PFSK-1 (cell line): ENCODE measurements around the gene LIMS1.

ENCODE experiments used
- FOXP2 ChIP-seq: optimal IDR thresholded peaks from 2 replicates; pipeline ENCODE3; 2011; ENCODE audit warnings: borderline replicate concordance, control low read depth, inconsistent platforms; ENCODE audit not compliant: insufficient read depth; ENCODE audit errors: extremely low read length, extremely low read depth
- POLR2AphosphoS5 ChIP-seq: IDR thresholded peaks from 2 replicates; pipeline ENCODE4 v1.6.1; 2012; ENCODE audit warnings: low read depth, mild to moderate bottlenecking, control low read depth, low read length, moderate library complexity
- REST ChIP-seq, 2 experiments: IDR thresholded peaks; 2 replicates each; pipeline versions ENCODE4 v1.6.1 to v1.8.0; 2011 to 2012; ENCODE audit warnings: low read depth in 2 of 2, low read length in 2 of 2, control low read depth in 1 of 2, inconsistent platforms in 1 of 2, mild to moderate bottlenecking in 1 of 2, moderate library complexity in 1 of 2; ENCODE audit not compliant: insufficient read depth in 1 of 2
- SIN3A ChIP-seq: IDR thresholded peaks from 2 replicates; pipeline ENCODE4 v1.6.1; 2012; ENCODE audit warnings: mild to moderate bottlenecking, low read length, moderate library complexity, borderline replicate concordance; ENCODE audit not compliant: insufficient read depth
- TAF1 ChIP-seq: IDR thresholded peaks from 2 replicates; pipeline ENCODE4 v1.6.1; 2012; ENCODE audit warnings: low read length, control low read depth, borderline replicate concordance; ENCODE audit not compliant: insufficient read depth

The LIMS1 gene

GRCh38 chr2:108619925-108620620 is 85.8 kb downstream of the LIMS1 start:
- TF ChIP-seq REST (IDR thresholded peaks at IDR 0.05; ENCODE audit: insufficient read depth in 1 of 2, low read depth in 2 of 2, low read length in 2 of 2): no peak

GRCh38 chr2:108620656-108621055 is 86.4 kb downstream of the LIMS1 start:
- no peak for TF ChIP-seq POLR2AphosphoS5
- no peak for TF ChIP-seq FOXP2
- no peak for TF ChIP-seq TAF1
- TF ChIP-seq SIN3A: no peak
- TF ChIP-seq REST (IDR thresholded peaks at IDR 0.05; ENCODE audit: insufficient read depth in 1 of 2, low read depth in 2 of 2, low read length in 2 of 2): no peak

GRCh38 chr2:108621087-108621559 is 86.9 kb downstream of the LIMS1 start:
- TF ChIP-seq REST (IDR thresholded peaks at IDR 0.05; ENCODE audit: insufficient read depth in 1 of 2, low read depth in 2 of 2, low read length in 2 of 2) (no peak), POLR2AphosphoS5 (no peak), FOXP2 (no peak), SIN3A (no peak), TAF1 (no peak)

GRCh38 chr2:108621687-108622681 is 87.7 kb downstream of the LIMS1 start:
- TF ChIP-seq POLR2AphosphoS5: no peak
- no peak for TF ChIP-seq FOXP2
- TF ChIP-seq TAF1: no peak
- TF ChIP-seq REST (IDR thresholded peaks at IDR 0.05; ENCODE audit: insufficient read depth in 1 of 2, low read depth in 2 of 2, low read length in 2 of 2): no peak
- TF ChIP-seq SIN3A: no peak
